Adrenal gland (tissue), 12 donors: ENCODE results near the gene DLG4. TPM values are rescaled to one million over a fixed set of nuclear protein-coding genes. Genes with fewer than 3 reads are reported as not detected.

Source experiments
- DNase-seq, 7 donors: peaks; one replicate each; pipeline ENCODE4 v3.0.0-alpha.2; 2019 to 2020
- H3K27ac ChIP-seq, 5 donors: fragments of 200-600 bp; sonication (generic) in 4 of 5; 1 replicate in 3 of 5; 2 replicates in 2 of 5; pipeline versions ENCODE4 v1.5.1 to v1.8.0; 2016 to 2020; ENCODE audit warnings: mild to moderate bottlenecking in 1 of 5
- H3K27me3 ChIP-seq: fragments of 200-600 bp; 2 replicates; pipeline ENCODE4 v1.8.0; 2021
- H3K36me3 ChIP-seq, 2 donors: fragments of 200-600 bp; replicated peaks in 1 of 2; 1 replicate in 1 of 2; 2 replicates in 1 of 2; pipeline versions ENCODE4 v1.5.1 to v1.8.0; 2018 to 2022
- H3K4me1 ChIP-seq, 2 donors: fragments of 200-600 bp; replicated peaks in 1 of 2; 1 replicate in 1 of 2; 2 replicates in 1 of 2; pipeline versions ENCODE4 v1.5.1 to v1.8.0; 2018 to 2021
- H3K4me3 ChIP-seq, 4 donors: fragments of 200-600 bp; sonication (generic) in 3 of 4; one replicate each; pipeline ENCODE4 v1.5.1; 2016 to 2018
- H3K9me3 ChIP-seq, 3 donors: fragments of 200-600 bp; sonication (generic) in 1 of 3; replicated peaks in 1 of 3; 1 replicate in 2 of 3; 2 replicates in 1 of 3; pipeline versions ENCODE4 v1.5.1 to v1.8.0; 2016 to 2021
- POLR2A ChIP-seq, 2 donors: fragments of 450-650 bp; IDR thresholded peaks; one replicate each; pipeline ENCODE4 v1.6.1; 2017; ENCODE audit warnings: antibody characterized with exemption in 2 of 2, mild to moderate bottlenecking in 2 of 2, moderate library complexity in 1 of 2
- WGBS, 4 donors: extraction: QIAGEN DNeasy Blood & Tissue Kit in 2 of 4; methylation state at CpG; one replicate each; pipeline versions ENCODE4 v1.1.5 to v1.1.7; 2013 to 2017; 5-methylcytosine and 5-hydroxymethylcytosine counted together
- intact Hi-C, 2 donors: fragments of 100-400 bp; cut with DNase I; formaldehyde crosslinking; loops; one replicate each; pipeline versions ENCODE4 v1.14.1 to v1.15.0; 2022 to 2023
- polyA plus RNA-seq, 3 donors: library from polyadenylated mRNA; stranded (reverse); fragments of 200-250 nt in 2 of 3; fragments of 350-450 nt in 1 of 3; fragmentation: Illumina TruSeq in 1 of 3; extraction: RNeasy Lipid Tissue Mini Kit (QIAGEN cat#74804) in 1 of 3; gene quantifications; one replicate each; pipeline ENCODE4 v1.2.3, GENCODE V29; 2013 to 2014
- total RNA-seq, 9 donors: library from RNA; depleted of rRNA in 4 of 9; stranded (reverse); fragments of >200 nt in 4 of 9; fragments of 120-200 nt in 1 of 9; fragmentation: NEBNext Ultra II Directional in 1 of 9; extraction: Animal tissue kit (Norgen Biotek cat#: 25700) in 1 of 9; gene quantifications; one replicate each; pipeline versions ENCODE4 v1.1.0 to v1.2.4, GENCODE V29; 2013 to 2023
- TF ChIP-seq, protein P1 (sequence below), 6 experiments: fragments of 450-650 bp in 4 of 6; fragments of 200-600 bp in 2 of 6; sonication (generic) in 1 of 6; IDR thresholded peaks; 1 replicate in 5 of 6; 2 replicates in 1 of 6; pipeline versions ENCODE4 v1.5.1 to v1.8.0; 2016 to 2021; ENCODE audit warnings: antibody characterized with exemption in 6 of 6, mild to moderate bottlenecking in 2 of 6, moderate library complexity in 1 of 6
- donor health status: healthy with polysubstance abuse.
- donor health status: Bipolar disorder and iron deficiency.
- donor health status: DM: yes; HTN: yes; CAD: no.
- donor health status: DM: no; HTN: no; CAD: no.
- donor health status: DM: no; HTN: no; CAD: no.
- donor health status: DM: yes; HTN: yes; CAD: no.

DLG4 gene
- total and polyA plus RNA-seq, 12 donors = 14.1 to 172 (median 30.5) TPM

- peaks cover 0 to 15% of the 10 kb centered on the region in 2 donors for H3K36me3 ChIP-seq
- no peaks in the 10 kb centered on the region for H3K9me3 ChIP-seq
- H3K27me3 ChIP-seq = no peaks in the 10 kb centered on the region
- intact Hi-C loops = no loop called here
- DNase-seq = peak in 2 of 7 donors; percentile 8 to 17
- 77 to 86% (median 84%) methylated on average over 22 to 24 of the region's 24 CpGs for WGBS, 4 donors
- H3K27ac ChIP-seq = peak overlapping the region in 1 of 5 donors; percentile 34
- no peak overlapping the region for H3K4me3 ChIP-seq
- peaks cover 0 to 15% of the 10 kb centered on the region in 2 donors for H3K4me1 ChIP-seq
- TF ChIP-seq, protein P1, sequence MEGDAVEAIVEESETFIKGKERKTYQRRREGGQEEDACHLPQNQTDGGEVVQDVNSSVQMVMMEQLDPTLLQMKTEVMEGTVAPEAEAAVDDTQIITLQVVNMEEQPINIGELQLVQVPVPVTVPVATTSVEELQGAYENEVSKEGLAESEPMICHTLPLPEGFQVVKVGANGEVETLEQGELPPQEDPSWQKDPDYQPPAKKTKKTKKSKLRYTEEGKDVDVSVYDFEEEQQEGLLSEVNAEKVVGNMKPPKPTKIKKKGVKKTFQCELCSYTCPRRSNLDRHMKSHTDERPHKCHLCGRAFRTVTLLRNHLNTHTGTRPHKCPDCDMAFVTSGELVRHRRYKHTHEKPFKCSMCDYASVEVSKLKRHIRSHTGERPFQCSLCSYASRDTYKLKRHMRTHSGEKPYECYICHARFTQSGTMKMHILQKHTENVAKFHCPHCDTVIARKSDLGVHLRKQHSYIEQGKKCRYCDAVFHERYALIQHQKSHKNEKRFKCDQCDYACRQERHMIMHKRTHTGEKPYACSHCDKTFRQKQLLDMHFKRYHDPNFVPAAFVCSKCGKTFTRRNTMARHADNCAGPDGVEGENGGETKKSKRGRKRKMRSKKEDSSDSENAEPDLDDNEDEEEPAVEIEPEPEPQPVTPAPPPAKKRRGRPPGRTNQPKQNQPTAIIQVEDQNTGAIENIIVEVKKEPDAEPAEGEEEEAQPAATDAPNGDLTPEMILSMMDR (IDR thresholded peaks at IDR 0.05) = no peak
- TF ChIP-seq POLR2A (IDR thresholded peaks at IDR 0.05) = no peak
Observed at GRCh38 chr17:7207120-7208001, 12.3 kb downstream of the DLG4 start.

DNA sequence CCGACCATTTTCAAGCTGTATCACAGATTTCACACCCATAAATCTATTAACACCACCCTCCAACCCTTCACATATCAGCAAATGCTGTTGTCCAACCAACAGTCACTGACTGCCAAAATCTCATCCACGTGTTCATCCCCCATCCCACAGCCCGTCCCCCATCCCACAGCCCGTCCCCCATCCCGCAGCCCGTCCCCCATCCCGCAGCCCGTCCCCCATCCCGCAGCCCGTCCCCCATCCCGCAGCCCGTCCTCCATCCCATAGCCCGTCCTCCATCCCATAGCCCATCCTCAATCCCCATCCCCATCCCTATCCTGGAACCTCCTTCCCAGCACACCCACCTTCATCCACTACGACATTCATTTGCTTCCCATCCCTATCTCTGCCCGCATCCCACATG, 14.1 kb downstream of the DLG4 start:
- peaks cover 0 to 15% of the 10 kb centered on the region in 2 donors for H3K4me1 ChIP-seq
- TF ChIP-seq, protein P1 (IDR thresholded peaks at IDR 0.05) = no peak
- TF ChIP-seq POLR2A (IDR thresholded peaks at IDR 0.05) = no peak
- peak overlapping the region in 1 of 4 donors; percentile 55 for H3K4me3 ChIP-seq
- DNase-seq = peak in 1 of 7 donors; percentile 14
- no peaks in the 10 kb centered on the region for H3K9me3 ChIP-seq
- WGBS, 4 donors = 48 to 73% (median 65%) methylated on average over 14 to 15 of the region's 15 CpGs
- no peaks in the 10 kb centered on the region for H3K27me3 ChIP-seq
- peak overlapping the region in 2 of 5 donors; percentile 57 to 68 for H3K27ac ChIP-seq
- intact Hi-C loops = no loop called here
- peaks cover 0 to 28% of the 10 kb centered on the region in 2 donors for H3K36me3 ChIP-seq

DNA sequence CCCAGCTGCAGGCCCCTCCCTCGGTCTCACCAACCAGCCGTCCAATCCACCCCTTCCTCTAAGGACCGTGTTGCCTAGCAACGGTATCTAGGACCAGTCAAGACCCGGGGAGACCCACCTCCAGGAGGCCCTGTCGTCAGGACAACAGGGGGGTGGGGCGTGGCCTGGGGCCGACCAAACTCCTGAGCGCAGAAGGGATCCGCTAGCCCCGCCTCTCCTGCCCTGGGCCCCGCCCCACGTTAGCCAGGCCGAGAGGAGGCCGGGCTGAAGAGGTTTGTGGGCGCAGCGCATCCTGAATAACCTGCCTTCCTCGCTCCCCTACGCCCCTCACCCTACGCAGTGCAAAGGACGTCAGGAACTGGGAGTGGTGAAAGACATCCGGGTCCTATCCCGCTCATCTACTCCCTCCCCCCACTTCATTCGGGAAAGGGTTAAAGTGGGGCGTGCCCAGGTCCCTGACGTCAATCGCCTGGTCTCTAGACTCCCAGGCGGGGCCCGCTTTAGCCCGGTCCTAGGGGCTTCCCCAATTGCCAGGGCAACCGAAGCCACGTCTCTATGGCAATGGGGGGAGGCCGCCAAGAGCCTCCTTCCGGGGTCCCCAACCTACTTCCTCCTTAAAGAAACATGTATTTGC, 14.7 kb downstream of the DLG4 start:
- 7 to 10% (median 9%) methylated on average over 12 to 34 of the region's 34 CpGs for WGBS, 4 donors
- Histone ChIP-seq H3K4me3 (peak overlapping the region in 1 of 4 donors; percentile 55), H3K4me1 (peaks cover 0 to 12% of the 10 kb centered on the region in 2 donors), H3K27ac (peak overlapping the region in 2 of 5 donors; percentile 57 to 68), H3K9me3 (no peaks in the 10 kb centered on the region), H3K36me3 (peaks cover 0 to 28% of the 10 kb centered on the region in 2 donors), H3K27me3 (no peaks in the 10 kb centered on the region)
- DNase-seq = peak; percentile 61 to 93 (median 76)
- no peak for TF ChIP-seq POLR2A (IDR thresholded peaks at IDR 0.05)
- TF ChIP-seq, protein P1 (IDR thresholded peaks at IDR 0.05) = no peak
- intact Hi-C loops = no loop called here

DNA sequence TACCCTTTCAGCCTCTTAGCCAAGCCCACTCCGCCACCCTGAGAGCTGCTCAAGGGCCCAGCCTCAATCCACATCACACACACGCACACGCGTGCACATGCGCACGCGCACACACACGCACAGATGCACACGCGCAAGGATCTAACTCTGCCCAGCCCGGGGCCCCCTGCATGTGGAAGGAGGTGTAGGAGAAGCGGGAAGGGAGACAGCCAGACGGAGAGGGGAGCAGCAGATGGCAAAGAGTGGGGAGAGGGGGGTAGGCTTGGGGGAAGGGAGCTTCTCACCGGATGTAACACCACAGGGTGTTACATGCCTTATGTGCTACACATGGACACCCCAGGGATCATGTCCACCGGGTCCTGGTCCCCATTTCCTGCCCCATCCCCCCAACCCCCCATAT, 15.3 kb downstream of the DLG4 start:
- H3K4me3 ChIP-seq = peak overlapping the region in 1 of 4 donors; percentile 55
- intact Hi-C loops = no loop called here
- H3K27me3 ChIP-seq = no peaks in the 10 kb centered on the region
- TF ChIP-seq POLR2A (IDR thresholded peaks at IDR 0.05) = no peak
- TF ChIP-seq, protein P1 (IDR thresholded peaks at IDR 0.05) = no peak
- peaks cover 0 to 28% of the 10 kb centered on the region in 2 donors for H3K36me3 ChIP-seq
- DNase-seq = peak in 2 of 7 donors; percentile 13 to 15
- WGBS, 4 donors = 68 to 88% (median 84%) methylated on average over 15 of the region's 15 CpGs
- H3K4me1 ChIP-seq = peaks cover 0 to 9% of the 10 kb centered on the region in 2 donors
- H3K27ac ChIP-seq = peak overlapping the region in 2 of 5 donors; percentile 57 to 68
- no peaks in the 10 kb centered on the region for H3K9me3 ChIP-seq
